ENCODE measurements around the gene TDRD7.

GRCh38 chr9:97526895-97527575 is 115.1 kb downstream of the TDRD7 start:
- TF ChIP-seq CTCF (conservative IDR thresholded peaks at IDR 0.05) (no peak), ZFX (IDR thresholded peaks at IDR 0.05) (no peak)

Data from C4-2B (cell line).